Stimulated activated naive CD8-positive, alpha-beta T cell treated with anti-CD3 and anti-CD28 coated beads, Interleukin-15, Interleukin-2, amounts not matched to agents 100 U/mL and 50 U/mL, for 24 hours (primary cell): ENCODE data around the gene RBL1.
"Not testable (repeated sequence)": the region's sequence is repeated elsewhere in the genome, so short reads cannot be mapped to it uniquely, and the experiment has no call there.

Source experiments
- ATAC-seq: fragments of 150-1000 bp; cut with Tn5 transposase; one replicate; pipeline ENCODE4 v1.10.0; 2021
- DNase-seq: peaks from one replicate; pipeline ENCODE4 v3.0.0; 2021

Gene RBL1

GRCh38 chr20:37072293-37073196 is 23.3 kb downstream of the RBL1 start:
- DNase-seq (no peak), ATAC-seq (no peak)

- DNase-seq (peak; percentile 15), ATAC-seq (peak; percentile 93)
Observed at GRCh38 chr20:37071481-37071911, 24.3 kb downstream of the RBL1 start.

- ATAC-seq, DNase-seq: not testable (repeated sequence)
Observed at GRCh38 chr20:37069563-37069962, 26.2 kb downstream of the RBL1 start.

GRCh38 chr20:37066168-37066567 is 29.6 kb downstream of the RBL1 start:
- ATAC-seq = no peak
- DNase-seq = no peak

- no peak for ATAC-seq
- no peak for DNase-seq
Observed at GRCh38 chr20:37055276-37055675, 40.5 kb downstream of the RBL1 start.

GRCh38 chr20:37053230-37053950 is 42.4 kb downstream of the RBL1 start:
- ATAC-seq (no peak), DNase-seq (no peak)

GRCh38 chr20:37042986-37043972 is 52.5 kb downstream of the RBL1 start:
- DNase-seq (peak; percentile 34), ATAC-seq (peak; percentile 83)

- not testable (repeated sequence) for ATAC-seq, DNase-seq
Observed at GRCh38 chr20:37039366-37039765, 56.4 kb downstream of the RBL1 start.

- no peak for DNase-seq
- ATAC-seq = no peak
Observed at GRCh38 chr20:37032077-37032476, 63.7 kb downstream of the RBL1 start.

GRCh38 chr20:37020636-37021035 is 75.2 kb downstream of the RBL1 start:
- no peak for DNase-seq
- no peak for ATAC-seq

GRCh38 chr20:37012631-37013030 is 83.2 kb downstream of the RBL1 start:
- not testable (repeated sequence) for DNase-seq, ATAC-seq

- not testable (repeated sequence) for ATAC-seq
Observed at GRCh38 chr20:37011858-37012257, 83.9 kb downstream of the RBL1 start.

GRCh38 chr20:37011147-37011546 is 84.7 kb downstream of the RBL1 start:
- DNase-seq (no peak), ATAC-seq (no peak)

More at GRCh38 chr20:37011858-37012257, 83.9 kb downstream of the RBL1 start:
- not testable (repeated sequence) for DNase-seq

- no peak for ATAC-seq
- DNase-seq = no peak
Observed at GRCh38 chr20:37007898-37008649, 87.7 kb downstream of the RBL1 start.

- DNase-seq, ATAC-seq: not testable (repeated sequence)
Observed at GRCh38 chr20:37005062-37005942, 90.5 kb downstream of the RBL1 start.

- not testable (repeated sequence) for ATAC-seq, DNase-seq
Observed at GRCh38 chr20:37001634-37002033, 94.2 kb downstream of the RBL1 start.

GRCh38 chr20:37000171-37000570 is 95.6 kb downstream of the RBL1 start:
- not testable (repeated sequence) for DNase-seq, ATAC-seq

- DNase-seq (no peak), ATAC-seq (no peak)
Observed at GRCh38 chr20:36998652-36999051, 97.1 kb downstream of the RBL1 start.

GRCh38 chr20:36997121-36997520 is 98.7 kb downstream of the RBL1 start:
- DNase-seq = no peak
- no peak for ATAC-seq

GRCh38 chr20:36994221-36994620 is 101.6 kb downstream of the RBL1 start:
- not testable (repeated sequence) for DNase-seq

More at GRCh38 chr20:36994221-36994620, 101.6 kb downstream of the RBL1 start:
- ATAC-seq = not testable (repeated sequence)
